Measurements from ENCODE around the gene ASPG.

DNA sequence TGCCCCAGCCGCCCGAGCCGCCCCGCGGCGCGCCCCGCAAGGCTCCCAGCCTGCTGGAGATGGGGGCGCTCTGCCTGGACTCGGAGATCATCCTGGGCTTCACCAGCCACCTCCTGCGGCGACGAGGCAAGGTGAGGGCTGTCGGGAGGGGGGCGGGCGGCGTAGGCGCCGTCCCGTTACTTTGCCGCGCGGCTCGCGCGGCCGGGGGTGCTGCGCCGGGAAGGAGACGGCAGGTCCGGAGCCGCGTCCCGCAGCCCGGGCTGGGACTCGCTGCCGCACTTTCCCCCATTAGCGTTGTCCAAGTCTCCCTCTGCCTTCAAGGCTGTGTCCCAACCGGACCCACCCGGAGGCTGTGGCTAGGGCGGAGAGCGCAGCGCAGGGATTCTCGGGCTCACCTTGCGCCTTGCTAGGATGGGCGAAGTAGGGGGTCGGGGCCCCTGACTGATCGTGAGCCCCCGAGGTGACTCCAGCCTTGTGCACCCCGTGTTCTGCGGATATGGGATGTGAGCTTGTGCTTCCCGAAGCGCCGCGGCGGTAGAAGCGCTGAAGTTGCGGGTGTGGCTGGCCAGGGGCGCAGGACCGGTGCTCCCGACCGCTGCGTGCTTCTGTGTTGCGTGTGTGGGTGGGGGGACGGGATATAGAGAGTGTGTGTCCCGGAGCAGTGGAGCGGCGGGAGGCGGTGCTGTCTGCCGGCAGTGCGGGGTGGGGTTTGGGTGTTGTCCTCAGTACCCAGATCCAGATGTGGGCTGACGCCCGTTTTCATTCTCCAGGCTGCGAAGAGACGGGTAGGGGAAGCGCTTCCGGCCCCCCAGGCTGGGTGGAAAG, 51.2 kb downstream of the ASPG start:
- TF ChIP-seq, protein P1, sequence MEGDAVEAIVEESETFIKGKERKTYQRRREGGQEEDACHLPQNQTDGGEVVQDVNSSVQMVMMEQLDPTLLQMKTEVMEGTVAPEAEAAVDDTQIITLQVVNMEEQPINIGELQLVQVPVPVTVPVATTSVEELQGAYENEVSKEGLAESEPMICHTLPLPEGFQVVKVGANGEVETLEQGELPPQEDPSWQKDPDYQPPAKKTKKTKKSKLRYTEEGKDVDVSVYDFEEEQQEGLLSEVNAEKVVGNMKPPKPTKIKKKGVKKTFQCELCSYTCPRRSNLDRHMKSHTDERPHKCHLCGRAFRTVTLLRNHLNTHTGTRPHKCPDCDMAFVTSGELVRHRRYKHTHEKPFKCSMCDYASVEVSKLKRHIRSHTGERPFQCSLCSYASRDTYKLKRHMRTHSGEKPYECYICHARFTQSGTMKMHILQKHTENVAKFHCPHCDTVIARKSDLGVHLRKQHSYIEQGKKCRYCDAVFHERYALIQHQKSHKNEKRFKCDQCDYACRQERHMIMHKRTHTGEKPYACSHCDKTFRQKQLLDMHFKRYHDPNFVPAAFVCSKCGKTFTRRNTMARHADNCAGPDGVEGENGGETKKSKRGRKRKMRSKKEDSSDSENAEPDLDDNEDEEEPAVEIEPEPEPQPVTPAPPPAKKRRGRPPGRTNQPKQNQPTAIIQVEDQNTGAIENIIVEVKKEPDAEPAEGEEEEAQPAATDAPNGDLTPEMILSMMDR (conservative IDR thresholded peaks at IDR 0.05 in 1 of 2, IDR thresholded peaks at IDR 0.05 in 1 of 2; ENCODE audit: low read depth in 1 of 2, low read length in 2 of 2): no peak
- peak; percentile 78 for TF ChIP-seq EZH2 (IDR thresholded peaks at IDR 0.05; ENCODE audit: low read length, missing control alignments)
